NCI-H748 (cell line): ENCODE results near the gene PAPSS2.
A peak's percentile ranks its signal among the peaks of the same experiment; 100 is the strongest.
"Not testable (repeated sequence)": the region's sequence is repeated elsewhere in the genome, so short reads cannot be mapped to it uniquely, and the experiment has no call there.

Source experiments
- DNase-seq: peaks from one replicate; lab custom pipeline; 2025; ENCODE audit not compliant: unreplicated experiment; lab: John Stamatoyannopoulos, UW

PAPSS2 gene

DNA sequence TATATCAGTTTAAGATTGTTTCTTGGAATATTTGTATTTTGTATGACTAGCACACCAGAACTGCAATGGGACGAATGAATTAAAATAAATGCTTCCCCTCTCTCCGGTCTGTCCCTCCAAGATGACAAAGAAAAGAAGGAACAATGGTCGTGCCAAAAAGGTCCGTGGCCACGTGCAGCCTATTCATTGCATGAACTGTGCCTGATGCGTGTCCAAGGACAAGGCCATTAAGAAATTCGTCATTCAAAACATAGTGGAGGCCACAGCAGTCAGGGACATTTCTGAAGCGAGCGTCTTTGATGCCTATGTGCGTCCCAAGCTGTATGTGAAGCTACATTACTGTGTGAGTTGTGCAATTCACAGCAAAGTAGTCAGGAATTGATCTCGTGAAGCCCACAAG lies 17.2 kb upstream of the PAPSS2 start:
- DNase-seq, result no peak

DNA sequence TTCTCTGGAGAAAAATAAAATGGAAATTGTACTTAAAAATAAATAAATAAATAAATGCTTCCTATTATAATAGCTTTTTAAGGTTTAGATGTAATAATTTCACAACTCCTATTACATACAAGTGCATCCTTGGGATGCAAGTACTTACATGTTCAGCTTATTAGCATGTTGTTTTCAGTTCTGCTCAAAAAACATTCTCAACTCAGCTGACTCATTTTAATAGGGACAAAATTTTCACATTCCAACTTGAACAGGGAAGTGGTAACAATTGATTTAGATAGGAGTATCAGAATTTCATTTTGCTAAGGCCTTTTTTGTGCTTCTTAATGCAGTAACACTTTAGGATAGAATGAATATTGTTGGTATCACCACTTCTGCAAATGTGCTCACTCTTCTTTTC lies 16.7 kb upstream of the PAPSS2 start:
- DNase-seq, result no peak

DNA sequence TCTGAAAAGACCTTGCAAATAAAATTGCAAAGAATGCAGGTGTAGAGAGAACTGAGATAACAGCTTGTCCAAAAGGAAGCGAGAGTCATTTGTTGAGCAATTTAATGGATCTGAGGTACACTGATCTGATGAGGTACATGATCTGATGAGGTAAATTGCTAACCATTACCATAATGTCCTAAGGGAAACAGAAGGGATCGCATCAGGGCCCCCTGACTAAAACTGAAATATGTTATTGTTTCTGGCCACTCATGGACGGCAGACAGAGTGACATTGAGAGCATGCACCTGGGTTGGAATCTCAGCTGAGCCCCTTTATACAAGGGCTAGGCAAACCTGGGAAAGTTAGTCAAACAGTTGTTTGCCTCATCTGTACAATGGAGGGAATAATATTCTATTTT lies 15.8 kb upstream of the PAPSS2 start:
- DNase-seq, result no peak

DNA sequence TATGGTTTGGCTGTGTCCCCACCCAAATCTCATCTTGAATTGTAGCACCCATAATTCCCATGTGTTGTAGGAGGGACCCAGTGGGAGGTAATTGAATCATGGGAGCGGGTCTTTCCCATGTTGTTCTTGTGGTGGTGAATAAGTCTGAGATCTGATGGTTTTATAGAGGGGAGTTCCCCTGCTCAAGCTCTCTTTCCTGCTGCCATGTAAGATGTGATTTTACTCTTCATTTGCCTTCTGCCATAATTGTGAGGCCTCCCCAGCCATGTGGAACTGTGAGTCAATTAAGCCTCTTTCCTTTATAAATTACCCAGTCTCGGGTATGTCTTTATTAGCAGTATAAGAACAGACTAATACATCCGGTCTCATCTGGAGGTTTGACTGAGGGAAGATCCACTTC lies 15.2 kb upstream of the PAPSS2 start:
- DNase-seq, result not testable (repeated sequence)

DNA sequence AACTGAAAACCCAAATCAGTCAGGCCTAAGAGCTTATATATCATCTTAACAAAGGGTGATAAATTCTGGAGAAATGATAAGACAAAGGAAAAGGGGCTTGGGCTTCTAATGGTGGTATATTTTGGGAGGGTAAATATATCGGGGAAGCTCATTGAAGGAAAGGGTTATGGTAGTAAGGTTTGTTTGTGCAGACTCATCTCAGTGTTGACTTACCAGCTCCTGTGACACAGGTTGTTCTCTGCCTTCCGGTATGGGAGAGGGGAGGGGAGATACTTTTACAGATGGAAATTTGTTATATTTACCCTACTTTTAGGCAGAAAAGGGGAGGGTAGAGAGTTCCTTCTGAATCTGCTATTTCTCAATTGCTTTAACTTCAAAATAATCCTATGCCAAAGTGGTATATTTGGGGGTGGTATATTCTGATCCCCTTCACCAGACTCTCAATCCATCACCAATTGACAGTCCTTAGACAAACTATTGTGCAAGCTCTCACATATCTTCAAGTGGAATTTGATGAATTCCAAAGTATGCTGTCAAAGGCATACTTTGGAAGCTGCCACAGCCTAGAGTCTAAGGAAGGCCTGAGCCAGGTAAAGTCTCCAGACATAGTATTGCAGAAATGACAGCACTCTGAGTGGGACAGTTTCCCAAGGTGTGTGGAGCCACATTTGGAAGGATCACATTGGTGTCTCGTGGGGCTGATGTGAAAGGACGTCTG lies 13.3 kb upstream of the PAPSS2 start:
- DNase-seq, result no peak

DNA sequence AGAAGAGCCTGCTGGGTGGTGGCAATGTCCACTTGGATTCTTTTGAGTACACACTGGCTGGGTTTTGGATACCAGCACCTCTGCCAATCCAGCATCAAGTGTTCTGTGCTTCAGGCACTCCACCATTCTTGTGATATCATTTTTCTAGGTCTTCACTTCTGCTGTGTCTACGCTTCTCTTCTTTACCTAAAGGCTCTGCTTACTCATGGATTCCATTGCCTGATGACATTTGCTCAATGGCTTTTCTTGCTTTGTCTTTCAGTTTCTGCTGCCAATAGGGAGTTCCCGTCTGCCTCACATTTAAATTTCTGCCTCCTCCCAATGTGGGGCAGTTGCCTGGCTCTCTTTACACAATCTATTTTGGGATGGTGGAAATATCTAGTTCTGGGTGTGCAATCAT lies 12.7 kb upstream of the PAPSS2 start:
- DNase-seq, result no peak

DNA sequence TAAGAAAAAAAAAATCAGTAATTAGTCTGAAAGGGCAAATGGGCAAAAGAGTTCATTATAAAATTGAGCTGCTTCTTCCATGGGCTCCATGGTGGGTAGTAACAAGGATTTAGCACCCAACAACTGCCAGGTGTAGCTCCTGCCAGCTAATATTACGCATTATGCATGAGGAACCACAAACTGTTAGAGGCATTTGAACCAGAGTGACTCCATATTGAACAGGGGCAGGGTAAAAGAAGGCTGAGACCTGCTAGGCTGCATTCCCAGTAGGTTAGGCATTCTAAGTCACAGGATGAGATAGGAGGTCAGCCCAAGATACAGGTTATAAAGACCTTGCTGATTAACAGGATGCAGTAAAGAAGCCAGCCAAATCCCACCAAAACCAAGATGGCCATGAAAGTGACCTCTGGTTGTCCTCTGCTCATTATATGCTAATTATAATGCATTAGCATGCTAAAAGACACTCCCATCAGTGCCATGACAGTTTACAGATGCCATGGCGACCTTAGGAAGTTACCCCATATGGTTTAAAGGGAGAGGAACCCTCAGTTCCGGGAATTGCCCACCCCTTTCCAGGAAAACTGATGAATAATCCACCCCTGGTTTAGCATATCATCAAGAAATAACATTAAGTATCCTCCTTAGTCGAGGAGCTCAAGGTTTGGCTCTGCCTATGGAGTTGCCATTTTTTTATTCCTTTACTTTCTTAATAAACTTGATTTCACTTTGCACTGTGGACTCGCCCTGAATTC lies 8.7 kb upstream of the PAPSS2 start:
- no peak for DNase-seq

DNA sequence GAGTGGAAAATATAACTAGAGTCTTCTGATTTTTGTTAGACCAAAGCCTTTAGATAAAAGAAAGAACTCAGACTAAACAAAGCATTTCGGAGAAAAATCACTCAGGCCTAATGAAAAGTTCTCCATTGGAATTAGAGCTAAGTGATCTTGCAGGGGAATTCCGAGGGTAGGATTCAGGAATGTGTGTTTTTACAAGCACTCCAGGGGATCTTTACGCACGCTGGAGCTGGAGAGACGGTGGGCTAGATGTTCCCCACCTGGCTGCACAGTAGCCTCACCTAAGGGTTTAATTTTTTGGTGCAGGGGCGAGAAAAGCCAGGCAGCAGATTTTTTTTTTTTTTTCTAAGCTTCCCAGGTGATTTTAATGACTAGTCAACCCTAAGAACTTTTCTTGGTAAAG lies 7.9 kb upstream of the PAPSS2 start:
- DNase-seq, result no peak

DNA sequence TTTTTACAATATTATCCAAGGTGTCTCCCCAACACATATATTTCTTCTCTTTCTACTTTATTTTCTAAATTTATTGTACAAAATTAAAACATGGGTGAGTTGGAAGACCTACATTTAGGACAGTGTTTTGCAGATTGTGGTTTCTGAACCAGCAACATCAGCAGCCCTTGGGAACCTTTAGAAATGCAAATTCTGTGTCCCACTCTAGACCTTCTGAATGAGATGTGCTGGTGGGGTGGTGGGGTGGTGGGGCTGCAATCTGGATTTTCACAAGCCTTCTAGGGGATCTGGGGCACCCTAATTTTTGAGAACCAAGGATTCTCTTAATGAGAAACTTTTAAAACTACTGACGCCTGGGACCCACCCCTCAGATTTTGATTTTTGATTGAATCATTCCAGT lies 7.4 kb upstream of the PAPSS2 start:
- no peak for DNase-seq

DNA sequence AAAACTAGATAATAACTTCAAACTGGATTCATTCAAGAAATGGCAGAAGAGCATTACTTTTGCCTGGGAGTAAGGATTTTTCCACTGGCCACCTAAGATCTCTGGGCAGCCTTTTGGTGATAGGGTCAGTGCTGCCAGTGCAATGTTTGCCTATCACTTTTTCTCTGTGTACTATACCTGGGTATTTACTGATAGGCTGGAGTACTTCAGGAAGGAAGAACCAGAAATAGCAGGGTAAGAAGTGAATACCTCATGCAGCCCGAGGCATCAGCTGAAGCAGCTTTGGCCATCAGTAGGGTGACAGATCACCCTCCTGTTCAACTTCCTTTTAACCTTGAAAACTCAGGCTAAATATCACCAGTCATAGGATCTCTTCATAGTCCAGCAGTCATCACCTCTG lies 5.5 kb upstream of the PAPSS2 start:
- DNase-seq, result no peak

DNA sequence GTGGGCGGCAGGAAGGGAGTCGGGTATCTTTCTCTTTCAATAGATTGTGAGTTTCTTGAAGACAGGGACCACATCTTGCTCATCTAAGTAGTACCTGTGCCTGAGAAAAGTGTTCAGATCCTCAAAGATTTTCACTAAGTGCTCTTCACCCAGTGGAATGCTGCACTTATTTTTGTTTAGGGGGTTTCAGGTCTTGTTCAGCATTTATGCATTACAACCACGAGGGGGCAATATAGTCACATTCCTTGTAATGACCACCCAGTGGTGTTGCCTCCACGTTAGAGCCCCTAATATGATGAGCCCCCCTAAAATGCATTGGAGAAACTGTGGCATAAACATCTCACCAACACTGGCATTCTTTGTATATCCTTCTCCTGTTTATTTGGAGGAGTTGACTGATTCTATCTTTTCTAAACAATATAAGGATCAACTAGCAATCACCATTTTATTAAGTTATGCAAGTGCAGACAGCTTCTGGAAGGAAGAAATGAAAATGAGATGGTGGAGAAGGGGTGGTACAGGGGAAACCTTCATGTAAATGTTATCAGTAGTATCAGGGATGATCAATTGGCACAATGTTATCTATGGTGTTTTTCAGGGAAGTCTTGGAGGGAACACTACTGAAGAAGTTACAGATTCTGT lies 3.1 kb upstream of the PAPSS2 start:
- peak; percentile 33 for DNase-seq

DNA sequence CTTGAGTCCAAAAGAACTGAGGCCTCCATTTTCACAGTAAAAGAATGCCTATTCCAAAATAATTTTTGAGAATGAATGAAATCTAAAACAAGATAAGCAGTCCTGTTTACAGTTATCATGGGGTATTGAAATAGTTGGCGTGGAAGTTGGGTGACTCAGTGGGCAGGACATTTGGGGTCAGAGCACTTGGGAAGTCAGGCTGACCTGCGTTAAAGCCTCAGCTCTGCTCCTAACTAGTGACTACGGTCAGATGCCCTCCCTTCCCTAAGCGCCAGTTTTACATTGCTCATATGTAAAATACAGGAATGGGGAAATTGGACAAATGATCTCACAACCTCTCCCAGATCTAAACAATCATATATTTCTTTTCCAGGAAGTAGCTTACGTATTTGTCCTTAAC lies 2.3 kb upstream of the PAPSS2 start:
- no peak for DNase-seq

DNA sequence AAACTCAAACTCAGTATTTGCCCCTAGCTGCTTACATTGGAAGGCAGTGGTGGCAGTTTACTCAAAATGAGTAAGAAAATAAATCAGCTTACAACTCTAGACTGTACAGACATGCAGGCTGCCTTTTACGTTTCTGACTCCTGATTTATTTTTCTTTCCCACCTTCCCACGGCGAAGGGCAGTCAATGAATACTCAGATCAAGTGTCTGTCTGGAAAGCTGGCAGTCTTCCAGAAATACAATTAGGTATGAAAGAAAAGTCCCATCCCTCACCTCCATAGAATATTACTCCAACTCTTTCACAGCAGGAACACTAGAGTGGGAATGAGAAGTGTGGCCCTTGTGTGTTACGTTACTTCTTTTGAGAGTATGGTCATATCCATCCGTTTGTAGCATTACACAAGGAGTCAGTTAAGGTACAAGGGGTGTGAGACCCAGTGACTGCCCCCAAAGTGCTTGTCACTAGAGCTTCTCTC lies 1.3 kb upstream of the PAPSS2 start:
- peak; percentile 82 for DNase-seq

DNA sequence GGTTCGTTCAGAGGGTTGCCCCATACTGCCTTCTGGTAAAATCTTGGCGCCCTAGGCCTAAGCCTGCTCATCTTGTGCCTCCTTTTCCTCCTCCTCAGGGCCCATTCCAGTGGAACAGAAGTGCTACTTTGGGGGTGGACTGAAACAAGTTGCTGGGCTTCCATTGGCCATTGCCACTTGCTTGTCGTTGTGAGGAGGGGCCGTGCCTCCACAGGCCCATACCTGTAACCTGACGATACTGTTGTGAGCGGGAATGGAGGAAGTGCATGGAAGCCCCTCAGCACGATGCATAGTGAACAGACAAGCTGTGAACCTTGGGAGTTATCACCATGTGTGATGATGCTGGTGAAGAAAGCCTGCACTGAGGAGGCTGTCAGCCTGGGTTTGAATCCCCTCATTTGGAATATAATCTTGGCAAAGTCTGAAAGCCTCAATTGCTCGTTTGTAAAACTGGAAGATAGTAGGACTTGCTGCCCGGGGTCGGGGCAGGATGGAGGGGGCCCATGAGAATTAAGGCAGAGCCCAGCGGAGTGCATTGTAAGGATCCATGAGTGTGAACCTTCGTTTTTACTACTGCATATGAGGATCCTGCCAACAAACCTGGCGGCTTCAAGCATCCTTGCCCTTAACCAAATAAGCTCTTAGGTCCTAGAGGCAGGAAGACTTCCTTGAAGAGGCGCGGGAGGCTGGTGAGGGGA lies 671 bp upstream of the PAPSS2 start:
- no peak for DNase-seq

DNA sequence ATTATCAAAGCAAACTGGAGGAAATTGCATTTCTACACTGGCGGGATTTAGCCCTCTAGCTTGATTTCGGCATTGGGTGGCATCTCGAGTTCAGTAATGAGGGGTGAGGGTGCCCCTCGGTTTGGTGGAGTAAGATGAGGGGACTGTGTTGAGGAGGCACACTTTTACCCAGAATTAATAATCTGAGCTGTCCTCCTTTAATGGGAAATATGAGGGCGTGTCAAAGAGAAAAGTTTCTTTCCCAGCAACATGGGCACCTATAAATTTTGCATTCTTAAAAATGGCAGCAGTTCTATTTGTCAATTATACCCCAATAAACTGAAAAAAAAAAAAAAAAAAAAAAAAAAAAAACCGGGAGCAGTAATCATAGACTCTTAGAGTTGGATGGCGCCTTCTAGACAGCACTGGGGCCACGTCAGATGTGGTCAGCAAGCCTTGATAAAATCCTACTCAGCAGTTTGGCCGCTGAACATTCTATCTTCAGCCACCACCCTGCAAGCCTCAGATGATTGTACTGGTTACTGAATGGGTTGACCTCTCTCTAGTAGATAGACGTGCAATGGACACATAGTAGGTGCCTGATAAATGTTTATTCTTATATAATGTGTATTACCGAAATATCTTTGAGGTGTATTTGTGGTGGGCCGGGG lies 931 bp downstream of the PAPSS2 start:
- DNase-seq, result no peak

DNA sequence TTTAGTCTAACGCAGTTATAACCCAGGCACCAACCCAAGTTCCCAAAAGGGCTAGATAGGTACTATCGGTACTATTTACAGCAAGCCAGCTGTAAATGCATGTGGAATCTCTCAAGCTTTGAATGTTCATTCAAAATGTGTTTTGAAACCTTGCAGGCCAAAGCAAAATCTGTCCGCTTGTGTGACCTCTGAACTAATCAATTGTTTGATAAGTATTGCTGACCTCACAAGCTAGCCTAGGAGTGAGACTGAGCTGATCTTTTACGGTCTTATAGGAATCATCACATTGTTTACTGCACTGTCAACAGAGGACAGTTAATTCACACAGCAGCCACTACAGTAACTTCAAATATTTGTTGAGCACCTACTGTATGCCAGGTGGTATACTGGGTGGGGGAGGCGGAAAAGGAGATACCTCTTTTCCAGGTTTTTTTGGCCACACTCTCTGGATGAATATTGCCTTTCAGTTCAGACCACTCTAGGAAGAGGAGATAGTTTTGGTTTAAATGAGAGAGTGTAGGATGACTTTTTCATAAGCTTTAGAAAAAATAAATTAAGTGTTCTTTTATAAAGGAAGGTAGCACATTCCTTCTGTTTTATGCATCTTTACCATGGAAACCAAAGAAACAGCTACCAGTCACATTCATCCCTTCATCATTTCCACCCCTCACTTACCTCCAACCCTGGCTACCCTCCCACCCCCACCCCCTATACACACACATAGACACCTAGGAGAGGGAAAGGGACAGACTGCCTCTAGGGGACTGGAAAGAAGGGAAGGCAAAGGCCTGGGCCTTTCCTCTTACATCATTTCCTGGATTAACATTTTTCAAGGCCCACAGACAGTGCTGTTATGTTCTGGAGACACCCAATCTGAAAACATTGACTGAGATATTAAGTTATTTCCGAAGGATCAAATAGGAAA lies 2.4 kb downstream of the PAPSS2 start:
- DNase-seq, result no peak

DNA sequence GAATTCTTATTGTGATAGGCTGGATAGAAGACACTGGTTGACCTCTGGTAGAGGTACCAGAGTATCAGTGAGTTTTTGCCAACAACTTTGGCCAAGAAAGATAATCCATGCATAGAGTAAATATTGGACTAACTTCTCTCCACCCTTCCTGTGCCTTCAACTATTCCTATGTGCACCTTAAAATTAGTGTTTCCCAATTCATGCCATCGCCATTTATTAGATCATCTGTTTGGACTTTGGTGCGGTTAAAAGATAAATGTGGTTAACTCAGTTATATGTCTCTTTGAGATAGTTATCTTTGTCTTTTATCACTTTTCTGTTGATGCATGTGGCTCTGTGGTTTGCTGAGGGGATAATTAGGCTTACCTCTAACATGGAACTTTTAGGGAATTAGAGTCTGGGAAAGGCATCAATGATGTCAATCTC lies 4.6 kb downstream of the PAPSS2 start:
- no peak for DNase-seq

DNA sequence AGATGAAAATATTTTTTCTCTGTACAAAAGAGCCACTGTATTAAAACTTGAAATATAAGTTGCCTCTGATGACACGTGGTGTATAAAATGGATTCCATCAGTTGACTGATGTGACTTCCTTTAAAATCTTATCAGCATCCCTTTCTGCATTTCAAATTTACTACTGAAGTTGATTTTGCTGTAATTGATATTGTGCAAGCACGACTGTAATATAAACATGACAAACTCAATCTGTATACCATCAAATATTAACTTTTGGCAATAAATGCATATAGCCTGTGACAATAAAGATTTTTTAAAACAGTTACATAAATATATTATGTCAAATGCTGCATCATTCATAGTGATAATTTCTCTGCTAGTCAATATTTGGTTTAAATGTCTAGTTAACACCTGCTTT lies 7.8 kb downstream of the PAPSS2 start:
- DNase-seq, result no peak

DNA sequence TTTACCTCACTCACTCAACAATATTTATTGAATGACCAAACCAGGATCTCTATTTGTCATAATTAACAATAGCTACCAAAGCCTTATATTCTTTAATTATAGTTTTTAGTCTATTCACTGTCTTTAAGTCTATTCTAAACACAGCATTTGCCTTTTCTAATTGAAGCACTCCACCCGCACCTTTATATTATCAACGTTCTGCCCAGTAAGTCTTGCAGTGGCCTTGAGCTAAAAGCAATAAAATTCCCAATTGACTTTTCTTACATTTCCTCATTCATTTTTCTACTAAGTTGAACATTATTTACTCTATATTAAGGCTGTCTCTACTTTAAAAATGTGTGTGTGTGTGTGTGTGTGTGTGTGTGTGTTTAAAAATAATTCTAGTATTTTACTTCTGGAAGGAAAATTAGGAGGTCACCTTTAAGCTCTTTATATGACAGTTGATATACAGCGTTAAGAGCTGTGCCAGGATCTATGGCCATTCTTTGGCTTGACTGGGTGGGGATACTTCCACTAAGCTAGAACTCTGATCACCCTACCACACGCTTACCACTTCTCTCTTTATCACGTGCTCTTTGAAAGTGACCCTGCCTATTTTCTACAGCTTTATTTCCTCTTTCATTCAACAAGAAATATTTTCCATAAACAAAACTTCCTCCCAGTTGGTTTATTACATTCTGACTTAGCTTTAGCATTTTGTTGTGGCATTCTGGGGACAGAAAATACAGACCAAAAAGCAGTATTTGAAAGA lies 8.8 kb downstream of the PAPSS2 start:
- no peak for DNase-seq
